ENCODE data around the gene POLN. TPM values are rescaled to one million over a fixed set of nuclear protein-coding genes. Genes with fewer than 3 reads are reported as not detected.

POLN gene
- total and polyA plus RNA-seq, 2 experiments from 2014 or later = 1.8 to 4.0 TPM

DNA sequence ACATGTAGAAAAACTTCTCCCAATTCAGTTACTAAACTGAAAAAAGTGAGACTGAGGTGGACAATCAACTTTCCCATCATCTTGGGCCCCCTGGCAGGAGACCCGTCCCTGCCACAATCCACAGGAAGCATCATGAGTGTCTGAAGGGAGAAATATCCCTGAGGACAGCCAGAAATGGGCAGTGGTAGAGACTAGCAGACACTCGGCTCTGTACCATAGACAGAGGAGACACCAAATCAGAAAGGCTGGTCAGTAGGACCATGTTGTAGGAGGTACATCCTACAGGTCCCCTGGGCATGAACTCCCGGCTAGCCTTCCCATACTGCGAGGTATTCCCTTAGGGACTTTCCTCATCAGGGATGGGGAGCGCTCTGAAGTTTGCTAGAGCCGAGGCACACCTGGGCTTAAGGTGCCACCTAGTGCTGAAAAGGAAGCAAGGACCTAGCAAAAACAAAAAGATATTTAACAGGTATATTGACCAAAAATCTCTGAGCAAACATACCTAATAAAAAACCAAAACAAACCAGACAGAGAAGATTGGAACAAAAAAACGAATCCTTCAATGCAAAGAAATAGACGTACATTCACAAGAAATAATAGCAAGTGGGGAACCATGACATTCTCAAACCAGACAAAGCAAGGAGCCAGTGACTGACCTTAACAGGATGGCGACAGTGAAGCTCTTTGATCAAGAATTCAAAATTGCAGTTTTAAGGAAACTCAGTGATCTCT is 55.6 kb downstream of the POLN start:
- peak; percentile 100 for ATAC-seq
- H3K36me3 Mint-ChIP-seq (ENCODE audit: low read depth) = peaks cover 10% of the 10 kb centered on the region; the same call in 2 of the 3 replicates
- Histone ChIP-seq H3K36me3 (ENCODE audit: insufficient read depth) (no peaks in the 10 kb centered on the region), H3K4me3 (no peak overlapping the region), H3K79me2 (replicated peaks; ENCODE audit: insufficient read depth) (no peaks in the 10 kb centered on the region), H3K27ac (ENCODE audit: low read depth) (no peak overlapping the region), H3K4me2 (no peak overlapping the region), H3K9me2 (ENCODE audit: insufficient read depth) (no peaks in the 10 kb centered on the region), H3K27me3 (ENCODE audit: insufficient read depth) (no peaks in the 10 kb centered on the region), H3K4me1 (ENCODE audit: insufficient read depth) (no peaks in the 10 kb centered on the region), H3F3A (replicated peaks; ENCODE audit: low read depth) (no peaks in the 10 kb centered on the region), H4K20me1 (replicated peaks; ENCODE audit: insufficient read depth) (no peaks in the 10 kb centered on the region), H2AFZ (no peak overlapping the region)
- H3K27ac Mint-ChIP-seq = no peak overlapping the region
- H3K27me3 Mint-ChIP-seq (ENCODE audit: insufficient read depth, low read depth, poor library complexity) = peaks cover 7% of the 10 kb centered on the region
- H3K9me3 Mint-ChIP-seq = peaks cover 11% of the 10 kb centered on the region
- no peaks in the 10 kb centered on the region for H3K4me1 Mint-ChIP-seq
- H3K4me3 Mint-ChIP-seq = no peak overlapping the region
- TF ChIP-seq, protein P1, sequence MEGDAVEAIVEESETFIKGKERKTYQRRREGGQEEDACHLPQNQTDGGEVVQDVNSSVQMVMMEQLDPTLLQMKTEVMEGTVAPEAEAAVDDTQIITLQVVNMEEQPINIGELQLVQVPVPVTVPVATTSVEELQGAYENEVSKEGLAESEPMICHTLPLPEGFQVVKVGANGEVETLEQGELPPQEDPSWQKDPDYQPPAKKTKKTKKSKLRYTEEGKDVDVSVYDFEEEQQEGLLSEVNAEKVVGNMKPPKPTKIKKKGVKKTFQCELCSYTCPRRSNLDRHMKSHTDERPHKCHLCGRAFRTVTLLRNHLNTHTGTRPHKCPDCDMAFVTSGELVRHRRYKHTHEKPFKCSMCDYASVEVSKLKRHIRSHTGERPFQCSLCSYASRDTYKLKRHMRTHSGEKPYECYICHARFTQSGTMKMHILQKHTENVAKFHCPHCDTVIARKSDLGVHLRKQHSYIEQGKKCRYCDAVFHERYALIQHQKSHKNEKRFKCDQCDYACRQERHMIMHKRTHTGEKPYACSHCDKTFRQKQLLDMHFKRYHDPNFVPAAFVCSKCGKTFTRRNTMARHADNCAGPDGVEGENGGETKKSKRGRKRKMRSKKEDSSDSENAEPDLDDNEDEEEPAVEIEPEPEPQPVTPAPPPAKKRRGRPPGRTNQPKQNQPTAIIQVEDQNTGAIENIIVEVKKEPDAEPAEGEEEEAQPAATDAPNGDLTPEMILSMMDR (conservative IDR thresholded peaks at IDR 0.05; ENCODE audit: low read depth in 2 of 2) = peak; percentile 83 to 91
- TF ChIP-seq, protein P2, sequence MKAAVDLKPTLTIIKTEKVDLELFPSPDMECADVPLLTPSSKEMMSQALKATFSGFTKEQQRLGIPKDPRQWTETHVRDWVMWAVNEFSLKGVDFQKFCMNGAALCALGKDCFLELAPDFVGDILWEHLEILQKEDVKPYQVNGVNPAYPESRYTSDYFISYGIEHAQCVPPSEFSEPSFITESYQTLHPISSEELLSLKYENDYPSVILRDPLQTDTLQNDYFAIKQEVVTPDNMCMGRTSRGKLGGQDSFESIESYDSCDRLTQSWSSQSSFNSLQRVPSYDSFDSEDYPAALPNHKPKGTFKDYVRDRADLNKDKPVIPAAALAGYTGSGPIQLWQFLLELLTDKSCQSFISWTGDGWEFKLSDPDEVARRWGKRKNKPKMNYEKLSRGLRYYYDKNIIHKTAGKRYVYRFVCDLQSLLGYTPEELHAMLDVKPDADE (IDR thresholded peaks at IDR 0.05) = no peak
- DNase-seq (ENCODE audit: low spot score) = peak; percentile 91

DNA sequence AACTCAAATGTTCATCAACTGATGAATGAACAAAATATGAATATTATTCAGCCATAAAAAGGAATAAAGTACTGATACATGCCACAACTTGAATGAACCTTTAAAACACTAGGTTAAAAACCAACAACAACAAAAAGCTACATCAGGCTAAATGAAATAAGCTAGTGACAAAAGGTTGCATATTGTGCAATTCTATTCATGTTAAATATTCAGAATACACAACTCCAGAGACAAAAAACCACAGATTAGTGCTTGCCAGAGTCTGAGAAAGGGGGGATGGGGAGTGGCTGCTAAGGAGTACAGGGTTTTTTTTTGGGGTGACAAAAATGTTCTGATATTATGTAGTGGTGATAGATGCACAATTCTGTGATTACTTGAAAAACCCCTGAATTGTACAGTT is 58.5 kb downstream of the POLN start:
- DNase-seq (ENCODE audit: low spot score) (no peak), ATAC-seq (no peak)
- peaks cover 11% of the 10 kb centered on the region for H3K9me3 Mint-ChIP-seq
- no peaks in the 10 kb centered on the region for H3K4me1 ChIP-seq (ENCODE audit: insufficient read depth)
- H3K36me3 Mint-ChIP-seq (ENCODE audit: low read depth) = peaks cover 10% of the 10 kb centered on the region; the same call in 2 of the 3 replicates
- no peak overlapping the region for H3K27ac Mint-ChIP-seq
- H3K4me1 Mint-ChIP-seq = no peaks in the 10 kb centered on the region
- H2AFZ ChIP-seq = no peak overlapping the region
- H3K4me3 ChIP-seq = no peak overlapping the region
- H3K4me2 ChIP-seq = no peak overlapping the region
- no peaks in the 10 kb centered on the region for H3K36me3 ChIP-seq (ENCODE audit: insufficient read depth)
- H3K27ac ChIP-seq (ENCODE audit: low read depth) = no peak overlapping the region
- no peaks in the 10 kb centered on the region for H3K79me2 ChIP-seq (replicated peaks; ENCODE audit: insufficient read depth)
- H3F3A ChIP-seq (replicated peaks; ENCODE audit: low read depth) = no peaks in the 10 kb centered on the region
- H4K20me1 ChIP-seq (replicated peaks; ENCODE audit: insufficient read depth) = no peaks in the 10 kb centered on the region
- peaks cover 7% of the 10 kb centered on the region for H3K27me3 Mint-ChIP-seq (ENCODE audit: insufficient read depth, low read depth, poor library complexity)
- H3K27me3 ChIP-seq (ENCODE audit: insufficient read depth) = no peaks in the 10 kb centered on the region
- H3K4me3 Mint-ChIP-seq = no peak overlapping the region
- H3K9me2 ChIP-seq (ENCODE audit: insufficient read depth) = no peaks in the 10 kb centered on the region
- TF ChIP-seq, protein P2 (IDR thresholded peaks at IDR 0.05) = no peak
- TF ChIP-seq, protein P3, sequence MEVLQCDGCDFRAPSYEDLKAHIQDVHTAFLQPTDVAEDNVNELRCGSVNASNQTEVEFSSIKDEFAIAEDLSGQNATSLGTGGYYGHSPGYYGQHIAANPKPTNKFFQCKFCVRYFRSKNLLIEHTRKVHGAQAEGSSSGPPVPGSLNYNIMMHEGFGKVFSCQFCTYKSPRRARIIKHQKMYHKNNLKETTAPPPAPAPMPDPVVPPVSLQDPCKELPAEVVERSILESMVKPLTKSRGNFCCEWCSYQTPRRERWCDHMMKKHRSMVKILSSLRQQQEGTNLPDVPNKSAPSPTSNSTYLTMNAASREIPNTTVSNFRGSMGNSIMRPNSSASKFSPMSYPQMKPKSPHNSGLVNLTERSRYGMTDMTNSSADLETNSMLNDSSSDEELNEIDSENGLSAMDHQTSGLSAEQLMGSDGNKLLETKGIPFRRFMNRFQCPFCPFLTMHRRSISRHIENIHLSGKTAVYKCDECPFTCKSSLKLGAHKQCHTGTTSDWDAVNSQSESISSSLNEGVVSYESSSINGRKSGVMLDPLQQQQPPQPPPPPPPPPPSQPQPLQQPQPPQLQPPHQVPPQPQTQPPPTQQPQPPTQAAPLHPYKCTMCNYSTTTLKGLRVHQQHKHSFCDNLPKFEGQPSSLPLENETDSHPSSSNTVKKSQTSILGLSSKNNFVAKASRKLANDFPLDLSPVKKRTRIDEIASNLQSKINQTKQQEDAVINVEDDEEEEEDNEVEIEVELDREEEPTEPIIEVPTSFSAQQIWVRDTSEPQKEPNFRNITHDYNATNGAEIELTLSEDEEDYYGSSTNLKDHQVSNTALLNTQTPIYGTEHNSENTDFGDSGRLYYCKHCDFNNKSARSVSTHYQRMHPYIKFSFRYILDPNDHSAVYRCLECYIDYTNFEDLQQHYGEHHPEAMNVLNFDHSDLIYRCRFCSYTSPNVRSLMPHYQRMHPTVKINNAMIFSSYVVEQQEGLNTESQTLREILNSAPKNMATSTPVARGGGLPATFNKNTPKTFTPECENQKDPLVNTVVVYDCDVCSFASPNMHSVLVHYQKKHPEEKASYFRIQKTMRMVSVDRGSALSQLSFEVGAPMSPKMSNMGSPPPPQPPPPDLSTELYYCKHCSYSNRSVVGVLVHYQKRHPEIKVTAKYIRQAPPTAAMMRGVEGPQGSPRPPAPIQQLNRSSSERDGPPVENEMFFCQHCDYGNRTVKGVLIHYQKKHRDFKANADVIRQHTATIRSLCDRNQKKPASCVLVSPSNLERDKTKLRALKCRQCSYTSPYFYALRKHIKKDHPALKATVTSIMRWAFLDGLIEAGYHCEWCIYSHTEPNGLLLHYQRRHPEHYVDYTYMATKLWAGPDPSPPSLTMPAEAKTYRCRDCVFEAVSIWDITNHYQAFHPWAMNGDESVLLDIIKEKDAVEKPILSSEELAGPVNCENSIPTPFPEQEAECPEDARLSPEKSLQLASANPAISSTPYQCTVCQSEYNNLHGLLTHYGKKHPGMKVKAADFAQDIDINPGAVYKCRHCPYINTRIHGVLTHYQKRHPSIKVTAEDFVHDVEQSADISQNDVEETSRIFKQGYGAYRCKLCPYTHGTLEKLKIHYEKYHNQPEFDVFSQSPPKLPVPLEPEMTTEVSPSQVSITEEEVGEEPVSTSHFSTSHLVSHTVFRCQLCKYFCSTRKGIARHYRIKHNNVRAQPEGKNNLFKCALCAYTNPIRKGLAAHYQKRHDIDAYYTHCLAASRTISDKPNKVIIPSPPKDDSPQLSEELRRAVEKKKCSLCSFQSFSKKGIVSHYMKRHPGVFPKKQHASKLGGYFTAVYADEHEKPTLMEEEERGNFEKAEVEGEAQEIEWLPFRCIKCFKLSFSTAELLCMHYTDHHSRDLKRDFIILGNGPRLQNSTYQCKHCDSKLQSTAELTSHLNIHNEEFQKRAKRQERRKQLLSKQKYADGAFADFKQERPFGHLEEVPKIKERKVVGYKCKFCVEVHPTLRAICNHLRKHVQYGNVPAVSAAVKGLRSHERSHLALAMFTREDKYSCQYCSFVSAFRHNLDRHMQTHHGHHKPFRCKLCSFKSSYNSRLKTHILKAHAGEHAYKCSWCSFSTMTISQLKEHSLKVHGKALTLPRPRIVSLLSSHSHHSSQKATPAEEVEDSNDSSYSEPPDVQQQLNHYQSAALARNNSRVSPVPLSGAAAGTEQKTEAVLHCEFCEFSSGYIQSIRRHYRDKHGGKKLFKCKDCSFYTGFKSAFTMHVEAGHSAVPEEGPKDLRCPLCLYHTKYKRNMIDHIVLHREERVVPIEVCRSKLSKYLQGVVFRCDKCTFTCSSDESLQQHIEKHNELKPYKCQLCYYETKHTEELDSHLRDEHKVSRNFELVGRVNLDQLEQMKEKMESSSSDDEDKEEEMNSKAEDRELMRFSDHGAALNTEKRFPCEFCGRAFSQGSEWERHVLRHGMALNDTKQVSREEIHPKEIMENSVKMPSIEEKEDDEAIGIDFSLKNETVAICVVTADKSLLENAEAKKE (CRISPR knock-in tag; IDR thresholded peaks at IDR 0.05) = no peak
- TF ChIP-seq STAT1 (IDR thresholded peaks at IDR 0.05; ENCODE audit: unreplicated experiment) = no peak
- no peak for TF ChIP-seq CREB1 (CRISPR knock-in tag; IDR thresholded peaks at IDR 0.05; ENCODE audit: low read depth)
- no peak for TF ChIP-seq EZH2phosphoT487 (IDR thresholded peaks at IDR 0.05; ENCODE audit: unreplicated experiment)
- no peak for TF ChIP-seq JUNB (IDR thresholded peaks at IDR 0.05; ENCODE audit: unreplicated experiment)
- TF ChIP-seq ZNF114 (CRISPR knock-in tag; IDR thresholded peaks at IDR 0.05) = no peak
